HL-60 (cell line): Measurements from ENCODE around the gene DNAL4.

ENCODE experiments used
- DNase-seq, 2 experiments: peaks; one replicate each; pipeline ENCODE4 v3.0.0-alpha.2; 2010 to 2020; ENCODE audit warnings: low read depth in 1 of 2, low spot score in 1 of 2
- H3K27ac ChIP-seq: fragments of 250-450 bp; sonication (Bioruptor Pico); replicated peaks from 2 replicates; pipeline ENCODE4 v1.5.1; 2020; ENCODE audit warnings: mild to moderate bottlenecking, moderate library complexity
- H3K27me3 ChIP-seq: fragments of 250-450 bp; sonication (Bioruptor Pico); 2 replicates; pipeline ENCODE4 v1.5.1; 2021; ENCODE audit warnings: mild to moderate bottlenecking, moderate library complexity; ENCODE audit not compliant: insufficient read depth, poor library complexity, severe bottlenecking
- H3K4me3 ChIP-seq: replicated peaks from 2 replicates; pipeline ENCODE4 v1.5.1; 2011; ENCODE audit warnings: mild to moderate bottlenecking, control low read depth, low read length; ENCODE audit not compliant: insufficient read depth
- GABPA ChIP-seq: IDR thresholded peaks from 2 replicates; pipeline ENCODE4 v1.6.1; 2012; ENCODE audit warnings: low read depth
- POLR2AphosphoS5 ChIP-seq: IDR thresholded peaks from 2 replicates; pipeline ENCODE4 v1.6.1; 2012; ENCODE audit warnings: low read depth
- SPI1 ChIP-seq: IDR thresholded peaks from 2 replicates; pipeline ENCODE4 v1.6.1; 2012; ENCODE audit warnings: low read depth, mild to moderate bottlenecking, borderline replicate concordance
- TF ChIP-seq, protein P1 (sequence below): IDR thresholded peaks from one replicate; pipeline ENCODE4 v1.5.1; 2011; ENCODE audit warnings: low read length, control low read depth, inconsistent platforms; ENCODE audit not compliant: insufficient read depth
- TF ChIP-seq, protein P2 (sequence below): IDR thresholded peaks from 2 replicates; pipeline ENCODE4 v1.6.1; 2012; ENCODE audit warnings: low read depth; ENCODE audit not compliant: insufficient replicate concordance

DNAL4 gene

DNA sequence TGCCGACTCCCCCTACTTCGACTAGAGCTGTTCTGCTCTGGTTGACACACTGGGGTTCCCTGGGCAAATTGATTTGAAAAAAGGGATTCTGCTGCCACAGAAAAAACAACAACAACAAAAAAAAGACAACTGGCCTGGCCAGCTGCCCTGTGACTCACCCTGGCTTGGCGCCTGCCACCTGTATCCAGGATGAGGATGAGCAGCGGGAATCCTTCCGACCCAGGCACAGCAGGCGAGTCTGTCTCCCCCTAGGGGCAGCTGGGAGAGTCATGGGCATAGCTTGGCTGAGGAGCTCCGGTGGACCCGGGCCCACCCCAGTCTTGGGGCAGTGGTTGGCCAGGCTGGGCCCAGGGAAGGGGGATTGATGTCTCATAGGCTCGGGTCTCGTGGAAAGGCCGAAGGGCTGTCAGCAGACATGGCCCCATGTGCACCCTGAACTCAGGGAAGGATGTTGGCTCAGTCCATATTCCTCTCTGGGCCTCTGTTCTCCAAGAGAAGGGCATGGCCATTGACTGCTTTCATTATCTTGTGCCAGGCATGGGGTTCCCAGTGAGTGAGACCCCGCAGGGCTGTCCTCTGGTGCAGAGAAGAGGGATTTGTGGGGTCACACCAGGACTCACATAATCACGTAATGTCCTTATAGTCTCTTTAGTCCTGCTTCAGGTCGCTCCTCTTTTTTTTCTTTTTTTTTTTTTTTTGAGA is 27.7 kb downstream of the DNAL4 start:
- Histone ChIP-seq H3K27ac (no peak overlapping the region), H3K4me3 (no peak overlapping the region), H3K27me3 (no peaks in the 10 kb centered on the region)
- TF ChIP-seq POLR2AphosphoS5 (no peak), GABPA (no peak)
- TF ChIP-seq, protein P1, sequence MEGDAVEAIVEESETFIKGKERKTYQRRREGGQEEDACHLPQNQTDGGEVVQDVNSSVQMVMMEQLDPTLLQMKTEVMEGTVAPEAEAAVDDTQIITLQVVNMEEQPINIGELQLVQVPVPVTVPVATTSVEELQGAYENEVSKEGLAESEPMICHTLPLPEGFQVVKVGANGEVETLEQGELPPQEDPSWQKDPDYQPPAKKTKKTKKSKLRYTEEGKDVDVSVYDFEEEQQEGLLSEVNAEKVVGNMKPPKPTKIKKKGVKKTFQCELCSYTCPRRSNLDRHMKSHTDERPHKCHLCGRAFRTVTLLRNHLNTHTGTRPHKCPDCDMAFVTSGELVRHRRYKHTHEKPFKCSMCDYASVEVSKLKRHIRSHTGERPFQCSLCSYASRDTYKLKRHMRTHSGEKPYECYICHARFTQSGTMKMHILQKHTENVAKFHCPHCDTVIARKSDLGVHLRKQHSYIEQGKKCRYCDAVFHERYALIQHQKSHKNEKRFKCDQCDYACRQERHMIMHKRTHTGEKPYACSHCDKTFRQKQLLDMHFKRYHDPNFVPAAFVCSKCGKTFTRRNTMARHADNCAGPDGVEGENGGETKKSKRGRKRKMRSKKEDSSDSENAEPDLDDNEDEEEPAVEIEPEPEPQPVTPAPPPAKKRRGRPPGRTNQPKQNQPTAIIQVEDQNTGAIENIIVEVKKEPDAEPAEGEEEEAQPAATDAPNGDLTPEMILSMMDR: peak; percentile 75
- DNase-seq: peak in 1 of 2 experiments; percentile 49

DNA sequence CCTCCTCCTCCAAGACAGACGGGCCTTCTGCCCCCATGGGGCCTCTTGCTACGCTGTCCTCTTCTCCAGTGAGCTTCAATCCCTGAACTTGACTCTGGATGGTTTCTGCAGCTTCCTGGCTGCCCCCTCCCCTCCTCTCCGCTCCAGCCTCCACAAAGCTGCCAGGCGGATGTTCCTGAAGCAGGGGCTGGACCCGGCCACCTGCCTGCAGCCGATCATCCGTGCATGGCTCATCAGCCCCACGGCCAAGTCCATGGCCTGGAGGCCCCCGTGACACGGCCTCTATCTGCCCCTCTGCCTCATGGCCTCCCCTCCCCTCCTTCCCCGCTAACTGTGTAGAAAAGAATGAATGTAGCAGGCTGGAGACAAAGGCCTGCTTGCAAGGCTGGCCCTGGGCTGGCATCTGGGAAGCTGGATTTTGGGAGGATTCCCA is 31.4 kb downstream of the DNAL4 start:
- H3K4me3 ChIP-seq: no peak overlapping the region
- no peak for TF ChIP-seq POLR2AphosphoS5
- no peak for TF ChIP-seq SPI1
- TF ChIP-seq, protein P2, sequence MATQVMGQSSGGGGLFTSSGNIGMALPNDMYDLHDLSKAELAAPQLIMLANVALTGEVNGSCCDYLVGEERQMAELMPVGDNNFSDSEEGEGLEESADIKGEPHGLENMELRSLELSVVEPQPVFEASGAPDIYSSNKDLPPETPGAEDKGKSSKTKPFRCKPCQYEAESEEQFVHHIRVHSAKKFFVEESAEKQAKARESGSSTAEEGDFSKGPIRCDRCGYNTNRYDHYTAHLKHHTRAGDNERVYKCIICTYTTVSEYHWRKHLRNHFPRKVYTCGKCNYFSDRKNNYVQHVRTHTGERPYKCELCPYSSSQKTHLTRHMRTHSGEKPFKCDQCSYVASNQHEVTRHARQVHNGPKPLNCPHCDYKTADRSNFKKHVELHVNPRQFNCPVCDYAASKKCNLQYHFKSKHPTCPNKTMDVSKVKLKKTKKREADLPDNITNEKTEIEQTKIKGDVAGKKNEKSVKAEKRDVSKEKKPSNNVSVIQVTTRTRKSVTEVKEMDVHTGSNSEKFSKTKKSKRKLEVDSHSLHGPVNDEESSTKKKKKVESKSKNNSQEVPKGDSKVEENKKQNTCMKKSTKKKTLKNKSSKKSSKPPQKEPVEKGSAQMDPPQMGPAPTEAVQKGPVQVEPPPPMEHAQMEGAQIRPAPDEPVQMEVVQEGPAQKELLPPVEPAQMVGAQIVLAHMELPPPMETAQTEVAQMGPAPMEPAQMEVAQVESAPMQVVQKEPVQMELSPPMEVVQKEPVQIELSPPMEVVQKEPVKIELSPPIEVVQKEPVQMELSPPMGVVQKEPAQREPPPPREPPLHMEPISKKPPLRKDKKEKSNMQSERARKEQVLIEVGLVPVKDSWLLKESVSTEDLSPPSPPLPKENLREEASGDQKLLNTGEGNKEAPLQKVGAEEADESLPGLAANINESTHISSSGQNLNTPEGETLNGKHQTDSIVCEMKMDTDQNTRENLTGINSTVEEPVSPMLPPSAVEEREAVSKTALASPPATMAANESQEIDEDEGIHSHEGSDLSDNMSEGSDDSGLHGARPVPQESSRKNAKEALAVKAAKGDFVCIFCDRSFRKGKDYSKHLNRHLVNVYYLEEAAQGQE: no peak
- TF ChIP-seq, protein P1: no peak
- no peak for TF ChIP-seq GABPA
- no peaks in the 10 kb centered on the region for H3K27me3 ChIP-seq
- DNase-seq: no peak
- H3K27ac ChIP-seq: no peak overlapping the region

DNA sequence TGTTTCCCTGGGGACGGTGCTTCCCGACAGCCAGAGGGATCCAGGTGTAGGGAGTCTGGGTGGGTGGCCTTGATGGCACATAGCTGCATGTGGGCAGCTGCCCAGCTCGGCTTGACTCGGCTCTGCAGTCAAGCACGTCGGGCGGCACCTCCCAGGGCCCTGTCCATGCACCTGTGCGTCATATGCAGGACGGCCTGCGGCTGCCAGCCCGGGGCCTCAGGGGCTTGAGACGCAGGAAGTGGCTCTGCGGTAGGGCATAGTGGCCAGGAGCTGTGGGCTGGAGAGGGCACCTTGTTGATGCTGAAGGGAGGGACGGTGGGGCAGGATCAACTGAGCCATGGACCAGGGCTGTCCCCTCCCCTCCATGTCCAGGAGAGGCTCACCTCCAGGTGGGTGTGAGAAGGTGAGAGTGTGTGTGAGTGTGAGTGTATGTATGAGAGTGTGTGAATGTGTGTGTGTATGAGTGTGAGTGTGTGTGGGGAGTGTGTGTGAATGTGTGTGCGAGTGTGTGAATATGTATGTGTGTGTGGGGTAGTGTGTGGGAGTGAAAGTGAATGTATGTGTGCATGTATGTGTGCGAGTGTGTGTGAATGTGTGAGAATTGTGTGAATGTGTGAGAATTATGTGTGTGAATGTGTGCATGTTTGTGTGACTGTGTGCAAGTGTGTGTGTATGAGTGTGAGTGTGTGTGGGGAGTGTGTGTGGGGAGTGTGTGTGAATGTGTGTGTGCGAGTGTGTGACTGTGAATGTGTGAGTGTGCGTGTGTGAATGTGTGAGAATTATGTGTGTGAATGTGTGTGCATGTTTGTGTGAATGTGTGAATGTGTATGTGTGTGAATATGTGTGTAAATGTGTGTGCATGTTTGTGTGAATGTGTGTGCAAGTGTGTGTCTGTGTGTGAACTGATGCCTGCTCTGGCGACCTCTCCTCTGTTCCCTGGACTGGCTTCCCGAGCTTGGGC is 32.5 kb downstream of the DNAL4 start:
- Histone ChIP-seq H3K4me3 (no peak overlapping the region), H3K27me3 (no peaks in the 10 kb centered on the region), H3K27ac (no peak overlapping the region)
- DNase-seq: no peak
- no peak for TF ChIP-seq GABPA
- TF ChIP-seq, protein P2: no peak

DNA sequence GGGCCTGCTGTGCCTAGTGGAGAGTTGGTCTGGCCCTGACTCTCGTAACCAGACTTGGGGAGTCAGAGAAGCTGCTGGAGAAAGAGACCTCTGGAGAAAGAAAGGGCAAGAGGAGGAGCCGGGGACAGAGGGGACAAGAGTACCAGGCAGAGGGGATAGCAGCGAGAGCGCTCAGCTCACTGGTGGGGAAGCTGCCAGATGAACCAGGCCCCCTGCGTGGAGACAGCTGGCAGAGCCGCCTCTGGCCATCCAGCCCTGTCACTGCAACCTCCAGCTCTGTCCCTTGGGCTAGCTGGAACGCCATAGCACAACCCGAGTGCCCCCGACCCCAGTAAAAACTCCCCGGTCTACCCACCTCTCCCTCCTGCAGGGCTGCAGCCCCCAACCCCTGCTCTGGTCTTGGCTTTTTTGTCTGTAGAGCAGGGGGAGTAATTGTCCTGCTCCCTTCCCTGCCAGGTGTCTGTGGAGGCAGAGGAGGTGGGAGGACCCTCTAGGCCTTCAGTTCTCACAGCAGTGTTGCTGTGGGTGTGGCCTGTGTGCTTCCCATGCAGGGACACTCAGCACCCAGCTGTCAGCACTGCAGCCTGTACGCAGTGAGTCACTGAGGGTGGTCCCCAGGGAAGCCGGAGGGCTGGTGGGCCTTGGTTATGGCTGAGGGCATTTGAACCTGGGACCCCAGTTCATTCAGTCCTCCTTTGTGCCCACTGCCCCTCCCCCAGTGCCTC is 33.3 kb downstream of the DNAL4 start:
- H3K4me3 ChIP-seq: no peak overlapping the region
- no peak overlapping the region for H3K27ac ChIP-seq
- DNase-seq: no peak
- TF ChIP-seq, protein P2: no peak
- no peak for TF ChIP-seq GABPA
- TF ChIP-seq, protein P1: no peak
- TF ChIP-seq POLR2AphosphoS5: no peak
- no peak for TF ChIP-seq SPI1
- no peaks in the 10 kb centered on the region for H3K27me3 ChIP-seq
